ENCODE data around the gene LRRIQ4.

The LRRIQ4 gene

DNA sequence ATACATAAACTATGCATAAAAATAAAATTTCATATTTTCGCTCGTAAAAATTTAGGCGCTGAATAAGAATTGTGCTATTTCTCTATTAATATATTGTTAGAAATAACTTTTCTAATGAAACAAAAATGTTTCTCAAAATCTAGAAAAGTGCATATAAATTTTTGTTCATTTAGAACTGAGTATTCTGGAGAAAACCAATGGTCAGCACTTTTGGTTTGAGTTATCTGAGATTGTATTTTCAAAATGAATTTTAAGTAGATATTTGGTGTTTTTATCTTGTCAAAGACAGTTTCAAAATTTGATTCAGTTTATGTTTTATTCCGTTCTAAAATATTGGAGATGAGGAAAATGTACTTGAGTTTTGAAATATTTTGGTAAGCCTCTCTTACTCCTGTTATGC lies 25.6 kb upstream of the LRRIQ4 start:
- POLR2A ChIA-PET (ENCODE audit: low non-redundant PET) = no interaction called here

DNA sequence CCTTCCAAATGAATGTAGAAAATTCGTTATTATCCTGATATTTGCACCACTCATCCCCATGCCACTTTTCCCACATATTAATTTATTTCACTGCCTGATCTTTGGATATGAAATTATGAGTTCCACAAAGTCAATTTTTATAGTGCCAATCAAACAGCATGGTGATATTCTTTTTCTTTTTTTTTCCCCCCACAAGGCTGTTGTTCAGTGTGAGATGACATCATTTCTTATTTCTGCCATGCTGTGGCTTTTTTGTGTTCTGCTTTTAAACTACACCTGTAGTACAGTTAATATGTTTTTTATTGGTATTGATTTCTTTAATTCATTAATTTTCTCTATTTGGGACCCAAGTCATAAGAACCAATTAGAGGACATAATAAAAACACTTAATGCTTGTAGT lies 24.9 kb upstream of the LRRIQ4 start:
- no peak overlapping the region for H3K27ac ChIP-seq
- ChIA-PET CTCF (no interaction called here), POLR2A (ENCODE audit: low non-redundant PET) (no interaction called here)
- TF ChIP-seq, protein P1, sequence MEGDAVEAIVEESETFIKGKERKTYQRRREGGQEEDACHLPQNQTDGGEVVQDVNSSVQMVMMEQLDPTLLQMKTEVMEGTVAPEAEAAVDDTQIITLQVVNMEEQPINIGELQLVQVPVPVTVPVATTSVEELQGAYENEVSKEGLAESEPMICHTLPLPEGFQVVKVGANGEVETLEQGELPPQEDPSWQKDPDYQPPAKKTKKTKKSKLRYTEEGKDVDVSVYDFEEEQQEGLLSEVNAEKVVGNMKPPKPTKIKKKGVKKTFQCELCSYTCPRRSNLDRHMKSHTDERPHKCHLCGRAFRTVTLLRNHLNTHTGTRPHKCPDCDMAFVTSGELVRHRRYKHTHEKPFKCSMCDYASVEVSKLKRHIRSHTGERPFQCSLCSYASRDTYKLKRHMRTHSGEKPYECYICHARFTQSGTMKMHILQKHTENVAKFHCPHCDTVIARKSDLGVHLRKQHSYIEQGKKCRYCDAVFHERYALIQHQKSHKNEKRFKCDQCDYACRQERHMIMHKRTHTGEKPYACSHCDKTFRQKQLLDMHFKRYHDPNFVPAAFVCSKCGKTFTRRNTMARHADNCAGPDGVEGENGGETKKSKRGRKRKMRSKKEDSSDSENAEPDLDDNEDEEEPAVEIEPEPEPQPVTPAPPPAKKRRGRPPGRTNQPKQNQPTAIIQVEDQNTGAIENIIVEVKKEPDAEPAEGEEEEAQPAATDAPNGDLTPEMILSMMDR (conservative IDR thresholded peaks at IDR 0.05; ENCODE audit: low read depth) = no peak
- no peak for DNase-seq (ENCODE audit: low spot score)

More for the DNA sequence above, 25.6 kb upstream of the LRRIQ4 start:
- no peak overlapping the region for H3K27ac ChIP-seq
- DNase-seq (ENCODE audit: low spot score) = no peak
- TF ChIP-seq, protein P1 (conservative IDR thresholded peaks at IDR 0.05; ENCODE audit: low read depth) = no peak
- CTCF ChIA-PET = interaction anchor here (0.7 kb wide), 1 partner anchor 125 kb away, joined by 4 read pairs; no protein-coding TSS in a partner anchor

DNA sequence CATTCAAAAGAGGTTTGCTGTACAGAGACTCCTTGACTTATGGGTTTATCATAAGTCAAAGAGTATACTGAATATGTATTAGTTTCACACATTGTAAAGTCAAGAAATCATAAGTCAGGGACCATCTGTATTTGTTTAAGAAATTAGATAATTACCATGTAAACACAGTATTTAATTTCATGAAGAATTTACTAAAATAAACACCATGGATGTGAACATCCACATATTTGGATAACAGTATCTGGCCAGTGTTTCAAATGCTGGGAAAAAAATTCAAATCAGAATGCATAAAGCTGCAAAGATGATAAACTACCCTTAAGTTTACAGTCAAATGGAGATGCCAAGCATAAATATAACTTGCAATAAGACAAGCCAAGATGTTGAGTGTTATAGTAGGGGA lies 22.5 kb upstream of the LRRIQ4 start:
- H3K27ac ChIP-seq = no peak overlapping the region
- CTCF ChIA-PET = no interaction called here
- POLR2A ChIA-PET (ENCODE audit: low non-redundant PET) = no interaction called here
- TF ChIP-seq, protein P1 (conservative IDR thresholded peaks at IDR 0.05; ENCODE audit: low read depth) = no peak
- DNase-seq (ENCODE audit: low spot score) = no peak

DNA sequence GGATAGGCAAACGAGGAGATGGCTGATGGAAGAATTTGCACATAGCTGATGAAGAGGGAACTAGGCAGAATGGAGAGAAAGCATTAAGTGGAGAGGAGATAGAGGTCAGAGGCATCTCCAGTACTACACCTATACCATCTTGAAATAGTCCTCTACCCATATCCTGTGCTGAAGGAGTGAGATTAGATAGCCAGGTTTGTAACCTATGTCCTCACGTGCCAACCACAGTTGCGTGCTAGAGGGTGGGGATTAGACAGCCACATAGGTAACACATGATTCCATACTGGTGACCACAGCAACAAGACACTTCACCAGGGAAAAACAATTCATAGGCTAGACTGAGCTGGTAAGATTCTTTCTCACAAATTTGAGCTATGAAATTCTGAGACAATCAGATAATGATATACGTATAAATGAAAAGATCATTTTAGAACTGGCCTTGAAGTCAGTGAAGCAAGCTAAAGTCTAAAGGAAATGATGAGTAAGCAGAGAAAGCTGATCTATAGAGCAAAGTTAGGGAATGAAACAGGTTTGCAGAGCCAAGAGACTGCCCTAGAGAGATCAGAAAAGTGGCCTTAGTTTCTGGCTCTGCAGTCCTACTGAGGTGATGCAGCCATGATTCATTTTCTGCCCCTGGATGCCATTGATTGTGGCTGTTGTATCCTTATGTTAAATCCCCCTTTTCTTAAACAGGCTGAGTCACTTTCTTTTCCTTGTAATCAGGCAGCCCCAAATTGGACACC lies 21.8 kb upstream of the LRRIQ4 start:
- TF ChIP-seq, protein P1 (conservative IDR thresholded peaks at IDR 0.05; ENCODE audit: low read depth) = no peak
- H3K27ac ChIP-seq = no peak overlapping the region
- ChIA-PET POLR2A (ENCODE audit: low non-redundant PET) (no interaction called here), CTCF (interaction anchor here (0.6 kb wide), 1 partner anchor 89 kb away, joined by 3 read pairs; no protein-coding TSS in a partner anchor)
- no peak for DNase-seq (ENCODE audit: low spot score)

DNA sequence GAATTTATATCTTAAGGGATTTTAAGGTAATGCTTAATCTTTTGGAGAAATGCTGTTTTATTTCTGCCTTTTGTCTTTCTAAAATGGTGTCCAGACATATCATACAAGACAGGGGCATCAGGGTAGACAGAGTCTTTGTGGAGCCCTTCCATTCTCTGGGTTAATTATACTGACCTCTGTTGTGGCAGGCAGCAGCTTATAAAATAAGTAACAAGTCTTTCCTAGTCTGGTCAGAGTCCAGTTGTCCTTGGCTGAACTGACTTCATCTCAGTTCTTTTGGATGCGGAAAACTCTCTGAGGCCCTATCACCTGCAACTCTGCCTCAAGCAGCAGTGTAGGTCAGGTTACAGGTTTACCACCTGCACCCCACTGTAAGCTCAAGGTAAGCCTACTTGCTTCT lies 20.3 kb upstream of the LRRIQ4 start:
- no peak for DNase-seq (ENCODE audit: low spot score)
- H3K27ac ChIP-seq = no peak overlapping the region
- CTCF ChIA-PET = no interaction called here
- POLR2A ChIA-PET (ENCODE audit: low non-redundant PET) = interaction anchor here (0.6 kb wide), 1 partner anchor 15 kb away, joined by 3 read pairs; no protein-coding TSS in a partner anchor
- TF ChIP-seq, protein P1 (conservative IDR thresholded peaks at IDR 0.05; ENCODE audit: low read depth) = no peak

DNA sequence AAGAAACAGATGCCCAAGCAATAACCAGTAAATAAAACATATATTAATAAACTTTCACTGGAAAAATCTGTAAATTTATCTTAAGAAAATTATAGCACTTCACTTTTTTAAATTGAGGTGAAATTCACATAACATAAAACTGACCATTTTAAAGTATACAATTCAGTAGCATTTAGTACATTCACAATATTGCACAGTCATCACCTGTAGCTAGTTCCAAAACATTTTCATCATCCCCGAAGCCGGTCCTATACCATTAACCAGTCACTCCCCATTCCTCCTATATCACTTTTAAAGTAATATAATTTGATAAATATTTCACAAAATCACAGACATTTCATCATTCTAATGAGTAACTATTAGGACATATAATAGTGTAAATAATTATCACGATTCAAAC lies 8.0 kb upstream of the LRRIQ4 start:
- TF ChIP-seq, protein P1 (conservative IDR thresholded peaks at IDR 0.05; ENCODE audit: low read depth) = no peak
- no peak for DNase-seq (ENCODE audit: low spot score)
- ChIA-PET POLR2A (ENCODE audit: low non-redundant PET) (no interaction called here), CTCF (no interaction called here)
- no peak overlapping the region for H3K27ac ChIP-seq

Data from RWPE1 (cell line).